Spleen (tissue), 11 donors: ENCODE measurements around the gene GDAP1L1. TPM values are rescaled to one million over a fixed set of nuclear protein-coding genes. Genes with fewer than 3 reads are reported as not detected.

ENCODE experiments used
- DNase-seq: peaks from one replicate; pipeline ENCODE4 v3.0.0-alpha.2; 2020
- H3K27ac ChIP-seq, 8 donors: fragments of 200-600 bp; sonication (generic) in 7 of 8; 1 replicate in 4 of 8; 2 replicates in 4 of 8; pipeline versions ENCODE4 v1.5.0 to v1.8.0; 2016 to 2021; ENCODE audit warnings: inconsistent platforms in 4 of 8, mild to moderate bottlenecking in 4 of 8, moderate library complexity in 1 of 8
- H3K27me3 ChIP-seq, 7 donors: fragments of 200-600 bp; sonication (generic) in 6 of 7; replicated peaks in 1 of 7; 1 replicate in 4 of 7; 2 replicates in 3 of 7; pipeline versions ENCODE4 v1.5.0 to v1.8.0; 2016 to 2021; ENCODE audit warnings: inconsistent platforms in 3 of 7, mild to moderate bottlenecking in 1 of 7
- H3K36me3 ChIP-seq, 6 donors: fragments of 200-600 bp; sonication (generic) in 5 of 6; 1 replicate in 4 of 6; 2 replicates in 2 of 6; pipeline versions ENCODE4 v1.5.0 to v1.8.0; 2016 to 2021; ENCODE audit warnings: inconsistent platforms in 2 of 6
- H3K4me1 ChIP-seq, 6 donors: fragments of 200-600 bp; sonication (generic) in 5 of 6; 1 replicate in 3 of 6; 2 replicates in 3 of 6; pipeline versions ENCODE4 v1.5.0 to v1.8.0; 2016 to 2021; ENCODE audit warnings: inconsistent platforms in 3 of 6
- H3K4me3 ChIP-seq, 8 donors: fragments of 200-600 bp; sonication (generic) in 7 of 8; 1 replicate in 4 of 8; 2 replicates in 4 of 8; pipeline versions ENCODE4 v1.5.0 to v1.8.0; 2016 to 2021; ENCODE audit warnings: inconsistent platforms in 4 of 8, mild to moderate bottlenecking in 4 of 8, moderate library complexity in 2 of 8
- H3K9me3 ChIP-seq, 8 donors: fragments of 200-600 bp; sonication (generic) in 7 of 8; 1 replicate in 4 of 8; 2 replicates in 4 of 8; pipeline versions ENCODE4 v1.5.0 to v1.8.0; 2016 to 2021; ENCODE audit warnings: inconsistent platforms in 4 of 8
- POLR2A ChIP-seq, 3 donors: fragments of 450-650 bp; IDR thresholded peaks; one replicate each; pipeline ENCODE4 v1.5.1; 2017; ENCODE audit warnings: antibody characterized with exemption in 3 of 3, mild to moderate bottlenecking in 1 of 3
- POLR2AphosphoS5 ChIP-seq, 3 donors: sonication (generic); formaldehyde crosslinking; IDR thresholded peaks; one replicate each; pipeline ENCODE4 v1.5.1; 2017; ENCODE audit warnings: antibody characterized with exemption in 3 of 3
- WGBS, 5 donors: extraction: QIAGEN DNeasy Blood & Tissue Kit in 3 of 5; methylation state at CpG; one replicate each; pipeline versions ENCODE4 v1.1.5 to v1.1.7; 2013 to 2018; 5-methylcytosine and 5-hydroxymethylcytosine counted together
- intact Hi-C: fragments of 100-400 bp; cut with DNase I; formaldehyde crosslinking; loops from one replicate; pipeline ENCODE4 v1.15.0; 2023; ENCODE audit warnings: low total_unique reads
- polyA plus RNA-seq, 3 donors: library from polyadenylated mRNA; stranded (reverse); fragments of 200-250 nt; gene quantifications; one replicate each; pipeline ENCODE4 v1.2.1, GENCODE V29; 2013
- total RNA-seq, 7 donors: library from RNA; depleted of rRNA in 3 of 7; stranded (reverse); fragments of >200 nt in 3 of 7; fragmentation: NEBNext Ultra II Directional in 4 of 7; extraction: Animal tissue kit (Norgen Biotek cat#: 25700) in 4 of 7; gene quantifications; one replicate each; pipeline versions ENCODE4 v1.1.0 to v1.2.1, GENCODE V29; 2016 to 2021
- TF ChIP-seq, protein P1 (sequence below), 11 experiments: fragments of 200-600 bp in 7 of 11; fragments of 450-650 bp in 4 of 11; sonication (generic) in 4 of 11; IDR thresholded peaks in 8 of 11; conservative IDR thresholded peaks in 3 of 11; 1 replicate in 7 of 11; 2 replicates in 4 of 11; pipeline versions ENCODE4 v1.4.0 to v1.8.0; 2016 to 2021; ENCODE audit warnings: antibody characterized with exemption in 11 of 11, inconsistent platforms in 4 of 11, mild to moderate bottlenecking in 1 of 11
- donor health status: healthy with polysubstance abuse.
- donor health status: DM: no; HTN: no; CAD: no; lungs with moderate emphysema.
- donor health status: DM: no; HTN: no; CAD: no.
- donor health status: Bipolar disorder and iron deficiency.
- donor health status: healthy.
- donor health status: DM: no; HTN: no; CAD: no.
- donor health status: DM: yes; HTN: yes; CAD: no.

The GDAP1L1 gene
- total and polyA plus RNA-seq, 10 donors, result not detected

DNA sequence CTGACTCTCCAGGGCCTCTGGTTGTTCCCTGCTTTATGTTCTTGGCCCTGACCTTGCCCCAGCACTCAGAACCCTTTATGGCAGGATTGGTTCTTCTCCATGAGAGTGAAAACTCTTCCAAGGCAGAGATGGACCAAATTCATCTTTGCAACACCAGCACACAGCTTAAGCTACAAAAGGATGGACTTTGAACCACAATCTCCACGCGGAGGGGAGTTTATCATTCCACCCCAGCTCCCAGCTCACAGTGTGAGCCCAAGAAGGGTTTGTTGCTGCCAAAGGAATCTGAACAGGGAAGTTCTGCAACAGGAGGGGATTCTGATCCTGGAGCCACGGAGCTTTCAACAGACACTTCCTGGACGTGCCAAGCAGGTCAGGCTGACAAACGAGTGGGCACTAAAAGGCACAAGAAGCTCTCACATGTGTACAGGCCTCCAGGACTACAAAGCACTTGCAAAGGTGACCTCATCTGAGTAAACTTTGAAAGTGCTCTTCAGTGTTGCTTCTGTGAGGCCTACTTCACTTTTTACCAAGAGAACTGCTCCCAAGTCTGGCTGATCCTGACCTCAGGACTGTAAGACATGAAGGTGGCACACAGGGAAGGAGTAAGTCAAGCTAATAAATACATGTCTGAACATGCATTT lies 55.0 kb downstream of the GDAP1L1 start:
- H3K27me3 ChIP-seq, result no peaks in the 10 kb centered on the region
- peaks cover 0 to 30% (median 7%) of the 10 kb centered on the region in 6 donors for H3K36me3 ChIP-seq
- no peak for DNase-seq
- H3K4me1 ChIP-seq, result no peaks in the 10 kb centered on the region
- intact Hi-C loops, result no loop called here
- H3K27ac ChIP-seq, result no peak overlapping the region
- H3K4me3 ChIP-seq, result no peak overlapping the region
- 58 to 85% (median 76%) methylated on average over 5 of the region's 5 CpGs for WGBS, 5 donors
- TF ChIP-seq POLR2AphosphoS5 (IDR thresholded peaks at IDR 0.05) (no peak), POLR2A (IDR thresholded peaks at IDR 0.05) (no peak)
- TF ChIP-seq, protein P1, sequence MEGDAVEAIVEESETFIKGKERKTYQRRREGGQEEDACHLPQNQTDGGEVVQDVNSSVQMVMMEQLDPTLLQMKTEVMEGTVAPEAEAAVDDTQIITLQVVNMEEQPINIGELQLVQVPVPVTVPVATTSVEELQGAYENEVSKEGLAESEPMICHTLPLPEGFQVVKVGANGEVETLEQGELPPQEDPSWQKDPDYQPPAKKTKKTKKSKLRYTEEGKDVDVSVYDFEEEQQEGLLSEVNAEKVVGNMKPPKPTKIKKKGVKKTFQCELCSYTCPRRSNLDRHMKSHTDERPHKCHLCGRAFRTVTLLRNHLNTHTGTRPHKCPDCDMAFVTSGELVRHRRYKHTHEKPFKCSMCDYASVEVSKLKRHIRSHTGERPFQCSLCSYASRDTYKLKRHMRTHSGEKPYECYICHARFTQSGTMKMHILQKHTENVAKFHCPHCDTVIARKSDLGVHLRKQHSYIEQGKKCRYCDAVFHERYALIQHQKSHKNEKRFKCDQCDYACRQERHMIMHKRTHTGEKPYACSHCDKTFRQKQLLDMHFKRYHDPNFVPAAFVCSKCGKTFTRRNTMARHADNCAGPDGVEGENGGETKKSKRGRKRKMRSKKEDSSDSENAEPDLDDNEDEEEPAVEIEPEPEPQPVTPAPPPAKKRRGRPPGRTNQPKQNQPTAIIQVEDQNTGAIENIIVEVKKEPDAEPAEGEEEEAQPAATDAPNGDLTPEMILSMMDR (IDR thresholded peaks at IDR 0.05 in 8 of 11, conservative IDR thresholded peaks at IDR 0.05 in 3 of 11), result no peak
- no peaks in the 10 kb centered on the region for H3K9me3 ChIP-seq

DNA sequence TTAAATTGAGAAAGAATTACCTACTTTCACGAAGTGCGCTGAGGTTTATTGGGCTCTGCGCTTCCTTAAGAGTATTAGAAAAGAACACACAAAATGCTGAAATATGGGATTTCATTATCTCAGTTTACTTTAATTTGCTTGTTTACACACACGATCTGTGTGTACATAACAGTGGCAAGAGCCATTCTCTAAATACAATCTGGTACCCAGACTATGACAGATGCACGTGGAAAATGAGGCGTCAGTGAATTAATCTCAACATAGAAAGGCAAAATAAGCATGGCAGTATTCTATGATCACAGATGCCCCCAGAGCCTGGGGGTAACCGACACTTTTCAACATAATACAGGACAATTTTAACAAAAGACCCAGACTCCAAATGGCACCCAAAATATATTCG lies 55.6 kb downstream of the GDAP1L1 start:
- TF ChIP-seq POLR2A (IDR thresholded peaks at IDR 0.05) (no peak), POLR2AphosphoS5 (IDR thresholded peaks at IDR 0.05) (no peak)
- TF ChIP-seq, protein P1 (IDR thresholded peaks at IDR 0.05 in 8 of 11, conservative IDR thresholded peaks at IDR 0.05 in 3 of 11), result no peak
- DNase-seq, result no peak
- Histone ChIP-seq H3K9me3 (no peaks in the 10 kb centered on the region), H3K4me3 (no peak overlapping the region), H3K36me3 (peaks cover 0 to 31% (median 7%) of the 10 kb centered on the region in 6 donors), H3K27ac (no peak overlapping the region), H3K27me3 (no peaks in the 10 kb centered on the region), H3K4me1 (no peaks in the 10 kb centered on the region)
- WGBS, 5 donors, result 91 to 96% (median 93%) methylated on average over 8 of the region's 8 CpGs
- intact Hi-C loops, result no loop called here

DNA sequence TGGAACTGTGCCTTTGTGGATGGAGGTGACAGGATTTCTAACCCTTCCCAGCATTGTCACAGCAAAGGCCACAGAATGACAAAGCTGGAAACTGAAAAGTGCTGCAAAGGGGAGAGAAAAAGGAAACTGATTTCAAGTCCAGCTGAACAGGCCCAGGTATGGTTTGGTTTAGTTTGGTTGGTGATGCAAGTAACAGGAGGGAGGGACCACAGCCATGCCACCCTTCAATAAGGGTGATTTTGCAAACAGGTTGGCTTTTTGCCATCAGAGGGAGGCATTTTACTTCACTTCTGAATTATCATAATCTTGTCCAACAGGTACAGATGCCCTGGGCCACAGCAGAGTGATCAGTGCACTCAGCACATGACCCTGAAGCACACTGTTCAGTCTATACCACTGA lies 57.3 kb downstream of the GDAP1L1 start:
- Histone ChIP-seq H3K4me1 (peaks cover under 1 to 12% (median 5%) of the 10 kb centered on the region in 6 donors), H3K4me3 (no peak overlapping the region), H3K36me3 (peaks cover 0 to 31% (median 7%) of the 10 kb centered on the region in 6 donors), H3K9me3 (no peaks in the 10 kb centered on the region), H3K27ac (no peak overlapping the region), H3K27me3 (no peaks in the 10 kb centered on the region)
- intact Hi-C loops, result no loop called here
- TF ChIP-seq POLR2A (IDR thresholded peaks at IDR 0.05), result no peak
- TF ChIP-seq, protein P1 (IDR thresholded peaks at IDR 0.05 in 8 of 11, conservative IDR thresholded peaks at IDR 0.05 in 3 of 11), result no peak
- TF ChIP-seq POLR2AphosphoS5 (IDR thresholded peaks at IDR 0.05), result no peak
- no peak for DNase-seq

DNA sequence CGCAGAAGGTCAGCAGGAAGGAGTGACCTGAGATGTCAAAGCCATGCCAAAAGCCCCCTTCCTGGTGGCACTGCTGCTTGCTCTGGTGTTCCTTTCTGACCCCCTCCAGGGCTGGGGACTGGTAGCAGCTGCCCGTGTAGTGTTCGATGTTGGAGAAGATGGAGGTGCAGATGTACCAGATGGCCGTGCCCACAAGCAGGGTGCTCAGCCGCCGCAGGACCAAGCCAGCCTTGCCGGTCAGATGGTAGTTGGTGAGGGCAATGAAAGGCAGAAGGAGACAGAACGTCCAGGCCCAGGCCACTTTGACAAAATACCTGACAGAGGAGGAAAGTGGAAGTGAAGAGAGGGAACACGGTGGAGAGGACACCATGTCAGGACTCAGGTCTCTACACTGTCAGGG lies 59.8 kb downstream of the GDAP1L1 start:
- peaks cover 11 to 35% (median 24%) of the 10 kb centered on the region in 6 donors for H3K4me1 ChIP-seq
- TF ChIP-seq, protein P1 (IDR thresholded peaks at IDR 0.05 in 8 of 11, conservative IDR thresholded peaks at IDR 0.05 in 3 of 11), result no peak
- TF ChIP-seq POLR2A (IDR thresholded peaks at IDR 0.05), result no peak
- TF ChIP-seq POLR2AphosphoS5 (IDR thresholded peaks at IDR 0.05), result no peak
- intact Hi-C loops, result no loop called here
- no peaks in the 10 kb centered on the region for H3K9me3 ChIP-seq
- 90 to 93% (median 92%) methylated on average over 9 of the region's 9 CpGs for WGBS, 5 donors
- no peak overlapping the region for H3K27ac ChIP-seq
- H3K36me3 ChIP-seq, result peaks cover 0 to 28% (median 7%) of the 10 kb centered on the region in 6 donors
- no peak overlapping the region for H3K4me3 ChIP-seq
- H3K27me3 ChIP-seq, result no peaks in the 10 kb centered on the region
- DNase-seq, result no peak
